SK-N-SH (cell line): Measurements from ENCODE around the gene EBF4. TPM values are rescaled to one million over a fixed set of nuclear protein-coding genes. Genes with fewer than 3 reads are reported as not detected.

ENCODE experiments used
- CTCF ChIA-PET: fragments of 300-600, 350-600 bp; formaldehyde crosslinking; extraction: SDS; loops from one replicate; lab custom pipeline; 2021; lab: Yijun Ruan, JAX
- POLR2A ChIA-PET: fragments of 350-600 bp; sonication (Branson Sonifier 250); formaldehyde crosslinking; extraction: SDS; loops from one replicate; lab custom pipeline; 2020; ENCODE audit warnings: antibody characterized with exemption, inconsistent platforms; lab: Yijun Ruan, JAX
- DNase-seq: peaks from one replicate; pipeline ENCODE4 v3.0.0; 2012
- H2AFZ ChIP-seq: fragments of 200-600 bp; sonication (generic); 2 replicates; pipeline ENCODE4 v1.8.1; 2016; ENCODE audit warnings: antibody characterized with exemption, mild to moderate bottlenecking, low read depth
- H3F3A ChIP-seq: fragments of 200-600 bp; sonication (generic); replicated peaks from 2 replicates; pipeline ENCODE3; 2016; ENCODE audit warnings: antibody characterized with exemption, mild to moderate bottlenecking; ENCODE audit not compliant: insufficient read depth
- H3K27ac ChIP-seq, 2 experiments: fragments of 200-500 bp in 1 of 2; fragments of 200-600 bp in 1 of 2; sonication (Bioruptor generic) in 1 of 2; sonication (generic), shearing (Covaris generic) in 1 of 2; 2 replicates each; pipeline versions ENCODE4 v1.5.1 to v1.6.1; 2014 to 2016; ENCODE audit warnings: low read depth in 2 of 2, inconsistent platforms in 1 of 2, low read length in 1 of 2, mild to moderate bottlenecking in 1 of 2, mixed read lengths in 1 of 2
- H3K27me3 ChIP-seq: fragments of 200-600 bp; sonication (generic), shearing (Covaris generic); 2 replicates; pipeline ENCODE4 v1.6.1; 2016; ENCODE audit warnings: mixed run types; ENCODE audit not compliant: insufficient read depth
- H3K36me3 ChIP-seq, 2 experiments: fragments of 200-500 bp in 1 of 2; fragments of 200-600 bp in 1 of 2; sonication (Bioruptor generic) in 1 of 2; sonication (generic) in 1 of 2; replicated peaks in 1 of 2; 2 replicates each; pipeline versions ENCODE3 to v1.5.1; 2014 to 2016; ENCODE audit warnings: low read length in 1 of 2, mild to moderate bottlenecking in 1 of 2; ENCODE audit not compliant: insufficient read depth in 2 of 2, control insufficient read depth in 1 of 2
- H3K4me1 ChIP-seq, 2 experiments: fragments of 200-500 bp in 1 of 2; fragments of 200-600 bp in 1 of 2; sonication (Bioruptor generic) in 1 of 2; sonication (generic), shearing (Covaris generic) in 1 of 2; 2 replicates each; pipeline versions ENCODE4 v1.5.1 to v1.6.1; 2014 to 2016; ENCODE audit warnings: low read depth in 1 of 2, low read length in 1 of 2, mixed run types in 1 of 2; ENCODE audit not compliant: insufficient read depth in 2 of 2, control insufficient read depth in 1 of 2
- H3K4me2 ChIP-seq: fragments of 200-600 bp; sonication (generic), shearing (Covaris generic); 2 replicates; pipeline ENCODE4 v1.6.1; 2017; ENCODE audit warnings: mixed run types
- H3K4me3 ChIP-seq, 2 experiments: fragments of 200-500 bp in 1 of 2; fragments of 200-600 bp in 1 of 2; sonication (Bioruptor generic) in 1 of 2; sonication (generic), shearing (Covaris generic) in 1 of 2; 2 replicates each; pipeline versions ENCODE4 v1.5.1 to v1.8.1; 2014 to 2016; ENCODE audit warnings: low read depth in 2 of 2, inconsistent platforms in 1 of 2, low read length in 1 of 2, mild to moderate bottlenecking in 1 of 2, mixed read lengths in 1 of 2, moderate library complexity in 1 of 2
- H3K79me2 ChIP-seq: fragments of 200-600 bp; sonication (generic); 2 replicates; pipeline ENCODE4 v1.8.1; 2017; ENCODE audit warnings: mild to moderate bottlenecking; ENCODE audit not compliant: insufficient read depth
- H3K9ac ChIP-seq: fragments of 200-600 bp; sonication (generic); 2 replicates; pipeline ENCODE4 v1.6.1; 2017; ENCODE audit warnings: mixed run types
- H3K9me2 ChIP-seq: fragments of 200-600 bp; sonication (generic); 2 replicates; pipeline ENCODE4 v1.6.1; 2017; ENCODE audit warnings: mixed run types
- H3K9me3 ChIP-seq: fragments of 200-600 bp; sonication (generic); 2 replicates; pipeline ENCODE4 v1.6.1; 2017; ENCODE audit warnings: mixed run types, mild to moderate bottlenecking, moderate library complexity
- H4K20me1 ChIP-seq: fragments of 200-600 bp; sonication (generic); 2 replicates; pipeline ENCODE4 v1.6.1; 2017; ENCODE audit warnings: mild to moderate bottlenecking, mixed run types; ENCODE audit not compliant: insufficient read depth
- CTCF ChIP-seq: fragments of 200-600 bp; sonication (generic); IDR thresholded peaks from 2 replicates; pipeline ENCODE4 v1.6.1; 2017; ENCODE audit warnings: antibody characterized with exemption, mild to moderate bottlenecking, moderate library complexity
- ELF1 ChIP-seq: IDR thresholded peaks from 2 replicates; pipeline ENCODE4 v1.4.0; 2012
- EP300 ChIP-seq, 2 experiments: IDR thresholded peaks; 2 replicates each; pipeline versions ENCODE4 v1.4.0 to v1.6.1; 2012; ENCODE audit warnings: borderline replicate concordance in 1 of 2, low read depth in 1 of 2, low read length in 1 of 2
- EZH2phosphoT487 ChIP-seq: fragments of 200-600 bp; sonication (generic); IDR thresholded peaks from 2 replicates; pipeline ENCODE4 v1.6.1; 2017; ENCODE audit warnings: low read depth, mixed run types, mild to moderate bottlenecking, antibody characterized with exemption, moderate library complexity, borderline replicate concordance
- FOXJ3 ChIP-seq: sonication (generic); formaldehyde crosslinking; IDR thresholded peaks from 2 replicates; pipeline ENCODE4 v1.5.1; 2020; ENCODE audit warnings: mild to moderate bottlenecking, missing genetic modification reagents
- GATA2 ChIP-seq: sonication (generic); formaldehyde crosslinking; IDR thresholded peaks from 2 replicates; pipeline ENCODE4 v1.5.0; 2020; ENCODE audit warnings: mild to moderate bottlenecking, missing genetic modification reagents
- JUND ChIP-seq: IDR thresholded peaks from 2 replicates; pipeline ENCODE4 v1.4.0; 2012
- MAX ChIP-seq: IDR thresholded peaks from 2 replicates; pipeline ENCODE4 v1.4.0; 2012; ENCODE audit warnings: low read depth
- MEF2A ChIP-seq: IDR thresholded peaks from 2 replicates; pipeline ENCODE4 v1.4.0; 2012; ENCODE audit warnings: low read depth, borderline replicate concordance
- MXI1 ChIP-seq: IDR thresholded peaks from 2 replicates; pipeline ENCODE4 v1.6.1; 2012; ENCODE audit warnings: mild to moderate bottlenecking, low read depth, low read length, improper control_type of control experiment
- NFIC ChIP-seq: IDR thresholded peaks from 2 replicates; pipeline ENCODE4 v1.4.0; 2012; ENCODE audit warnings: borderline replicate concordance
- NRF1 ChIP-seq: IDR thresholded peaks from 2 replicates; pipeline ENCODE4 v1.6.1; 2012; ENCODE audit warnings: low read depth, mild to moderate bottlenecking, low read length
- POLR2AphosphoS5 ChIP-seq: IDR thresholded peaks from 2 replicates; pipeline ENCODE4 v1.6.1; 2012; ENCODE audit warnings: low read depth, low read length
- RAD21 ChIP-seq: IDR thresholded peaks from 2 replicates; pipeline ENCODE4 v1.6.1; 2012; ENCODE audit warnings: mild to moderate bottlenecking, low read length
- RCOR1 ChIP-seq: fragments of 150-350 bp; IDR thresholded peaks from 2 replicates; pipeline ENCODE4 v1.6.1; 2017; ENCODE audit warnings: antibody characterized with exemption, low read length
- RFX5 ChIP-seq: IDR thresholded peaks from 2 replicates; pipeline ENCODE4 v1.6.1; 2012; ENCODE audit warnings: mild to moderate bottlenecking, improper control_type of control experiment, low read length
- RXRA ChIP-seq: IDR thresholded peaks from 2 replicates; pipeline ENCODE4 v1.4.0; 2012; ENCODE audit warnings: low read depth, mild to moderate bottlenecking, borderline replicate concordance
- SIN3A ChIP-seq: IDR thresholded peaks from 2 replicates; pipeline ENCODE4 v1.6.1; 2012; ENCODE audit warnings: low read depth, mild to moderate bottlenecking, low read length, moderate library complexity, borderline replicate concordance
- SMC3 ChIP-seq: IDR thresholded peaks from 2 replicates; pipeline ENCODE4 v1.6.1; 2012; ENCODE audit warnings: low read depth, low read length, improper control_type of control experiment
- TAF1 ChIP-seq: IDR thresholded peaks from 2 replicates; pipeline ENCODE4 v1.6.1; 2012; ENCODE audit warnings: low read depth, mild to moderate bottlenecking, low read length, moderate library complexity, borderline replicate concordance
- TCF12 ChIP-seq: IDR thresholded peaks from 2 replicates; pipeline ENCODE4 v1.4.0; 2012
- USF1 ChIP-seq: IDR thresholded peaks from 2 replicates; pipeline ENCODE4 v1.4.0; 2012; ENCODE audit warnings: low read depth, borderline replicate concordance
- USF2 ChIP-seq: fragments of 150-350 bp; IDR thresholded peaks from 2 replicates; pipeline ENCODE4 v1.6.1; 2017; ENCODE audit warnings: antibody characterized with exemption, low read length, low read depth, borderline replicate concordance
- YY1 ChIP-seq: IDR thresholded peaks from 2 replicates; pipeline ENCODE4 v1.4.0; 2012; ENCODE audit warnings: low read depth, mild to moderate bottlenecking
- ZBTB33 ChIP-seq: IDR thresholded peaks from 2 replicates; pipeline ENCODE4 v1.4.0; 2012; ENCODE audit warnings: low read depth, borderline replicate concordance
- WGBS: methylation state at CpG from one replicate; pipeline ENCODE4 v1.1.6; 2017; ENCODE audit warnings: low lambda C conversion rate; 5-methylcytosine and 5-hydroxymethylcytosine counted together
- polyA plus RNA-seq, 3 experiments: library from polyadenylated mRNA; depleted of rRNA; stranded (reverse); fragments of >200 nt; gene quantifications; 2 replicates each; pipeline ENCODE4 v1.2.3, GENCODE V29; 2012

EBF4 gene
- polyA plus RNA-seq, 1 of the 3 experiments (the other 2 are of a cell fraction), result 20.6 TPM

- Histone ChIP-seq H3K27me3 (no peaks in the 10 kb centered on the region), H3K9me3 (peaks cover 12% of the 10 kb centered on the region), H3K4me2 (no peak overlapping the region), H3K4me1 (no peaks in the 10 kb centered on the region), H3K27ac (no peak overlapping the region), H3K4me3 (no peak overlapping the region), H3K79me2 (no peaks in the 10 kb centered on the region), H2AFZ (no peak overlapping the region), H3K9me2 (no peaks in the 10 kb centered on the region), H4K20me1 (no peaks in the 10 kb centered on the region), H3K36me3 (peaks cover 0 to 11% of the 10 kb centered on the region in 2 experiments), H3F3A (peaks cover 3% of the 10 kb centered on the region), H3K9ac (no peak overlapping the region)
- TF ChIP-seq MXI1 (no peak), RCOR1 (no peak), ELF1 (no peak), MEF2A (no peak), MAX (no peak), RFX5 (no peak), POLR2AphosphoS5 (no peak), JUND (no peak), NRF1 (no peak), SMC3 (peak; percentile 9; the same call in 1 of the 2 replicates), YY1 (no peak), TAF1 (no peak), SIN3A (no peak), EP300 (IDR thresholded peaks at IDR 0.05; ENCODE audit: borderline replicate concordance in 1 of 2, low read depth in 1 of 2, low read length in 1 of 2) (no peak), NFIC (no peak), TCF12 (no peak), FOXJ3 (no peak), EZH2phosphoT487 (no peak), USF2 (no peak), GATA2 (CRISPR knock-in tag) (no peak), CTCF (peak; percentile 27; the same call in 1 of the 2 replicates), RXRA (no peak), ZBTB33 (no peak), USF1 (no peak), RAD21 (peak; percentile 33)
- CTCF ChIA-PET, result interaction anchor here (0.7 to 1.8 kb wide), 5 partner anchors 15 to 261 kb away, joined by 3 to 5 read pairs (median 4); no protein-coding TSS in a partner anchor
- POLR2A ChIA-PET, result no interaction called here
- no peak for DNase-seq
- 69% methylated on average over 3 of the region's 3 CpGs for WGBS
These were observed 20.7 kb downstream of the EBF4 start for GRCh38 chr20:2713285-2713684.
